Fibroblast of the aortic adventitia (primary cell): Measurements from ENCODE around the gene BPGM. TPM values are rescaled to one million over a fixed set of nuclear protein-coding genes. Genes with fewer than 3 reads are reported as not detected.

ENCODE experiments used
- DNase-seq: peaks from one replicate; pipeline ENCODE4 v3.0.0-alpha.2; 2010; ENCODE audit warnings: low read depth
- H3K4me3 ChIP-seq: 2 replicates; pipeline ENCODE4 v1.5.1; 2011; ENCODE audit warnings: low read depth, mild to moderate bottlenecking, control low read depth, low read length, moderate library complexity
- CTCF ChIP-seq: IDR thresholded peaks from 2 replicates; pipeline ENCODE4 v1.5.1; 2011; ENCODE audit warnings: mild to moderate bottlenecking, low read length, control low read depth, inconsistent platforms; ENCODE audit not compliant: insufficient read depth
- total RNA-seq: library from RNA; depleted of rRNA; stranded (reverse); fragments of >200 nt; gene quantifications from 2 replicates; pipeline ENCODE4 v1.2.3, GENCODE V29; 2012; ENCODE audit warnings: low replicate concordance

Gene BPGM
- total RNA-seq, 1 donor, result 52.4 TPM

DNA sequence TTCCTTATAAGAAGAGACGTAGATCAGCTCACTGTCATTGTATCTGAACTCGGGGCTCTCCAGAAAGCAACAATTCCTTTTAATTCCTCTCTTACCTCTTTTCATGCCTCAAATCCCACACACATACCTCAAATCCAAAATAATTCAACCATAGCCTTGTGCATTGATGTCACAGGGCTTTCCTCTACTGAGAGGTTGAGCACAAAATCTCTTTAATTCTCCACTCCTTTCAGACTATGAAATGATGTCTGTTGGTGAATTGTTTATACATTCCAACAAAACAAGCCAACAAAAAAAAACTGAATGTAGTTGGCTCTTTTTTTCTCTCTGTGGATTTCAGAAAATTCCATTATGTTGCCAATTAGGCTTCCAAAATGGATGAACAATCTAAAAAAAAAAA lies 53.2 kb downstream of the BPGM start:
- no peak for TF ChIP-seq CTCF
- peak; percentile 49 for DNase-seq
- no peak overlapping the region for H3K4me3 ChIP-seq

DNA sequence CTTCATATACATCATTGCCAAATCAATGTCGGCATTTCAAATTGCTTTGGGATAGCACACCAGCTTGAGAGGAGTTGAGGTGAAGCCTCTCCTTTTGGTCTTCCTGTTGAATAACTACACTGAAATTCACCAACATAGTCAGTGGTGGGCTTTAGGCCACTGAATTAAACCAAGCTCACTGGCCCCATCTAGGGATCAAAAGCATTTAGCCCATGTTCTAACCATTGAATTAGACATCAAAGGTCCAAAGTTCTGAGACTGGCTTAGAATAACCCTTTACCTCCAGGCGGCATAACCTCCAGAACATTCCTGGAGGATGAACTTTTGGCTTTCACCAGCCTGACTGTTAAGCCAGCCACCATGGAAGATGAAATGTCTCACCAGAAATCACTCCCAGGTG lies 54.6 kb downstream of the BPGM start:
- no peak overlapping the region for H3K4me3 ChIP-seq
- peak; percentile 50 for TF ChIP-seq CTCF
- DNase-seq, result peak; percentile 61

DNA sequence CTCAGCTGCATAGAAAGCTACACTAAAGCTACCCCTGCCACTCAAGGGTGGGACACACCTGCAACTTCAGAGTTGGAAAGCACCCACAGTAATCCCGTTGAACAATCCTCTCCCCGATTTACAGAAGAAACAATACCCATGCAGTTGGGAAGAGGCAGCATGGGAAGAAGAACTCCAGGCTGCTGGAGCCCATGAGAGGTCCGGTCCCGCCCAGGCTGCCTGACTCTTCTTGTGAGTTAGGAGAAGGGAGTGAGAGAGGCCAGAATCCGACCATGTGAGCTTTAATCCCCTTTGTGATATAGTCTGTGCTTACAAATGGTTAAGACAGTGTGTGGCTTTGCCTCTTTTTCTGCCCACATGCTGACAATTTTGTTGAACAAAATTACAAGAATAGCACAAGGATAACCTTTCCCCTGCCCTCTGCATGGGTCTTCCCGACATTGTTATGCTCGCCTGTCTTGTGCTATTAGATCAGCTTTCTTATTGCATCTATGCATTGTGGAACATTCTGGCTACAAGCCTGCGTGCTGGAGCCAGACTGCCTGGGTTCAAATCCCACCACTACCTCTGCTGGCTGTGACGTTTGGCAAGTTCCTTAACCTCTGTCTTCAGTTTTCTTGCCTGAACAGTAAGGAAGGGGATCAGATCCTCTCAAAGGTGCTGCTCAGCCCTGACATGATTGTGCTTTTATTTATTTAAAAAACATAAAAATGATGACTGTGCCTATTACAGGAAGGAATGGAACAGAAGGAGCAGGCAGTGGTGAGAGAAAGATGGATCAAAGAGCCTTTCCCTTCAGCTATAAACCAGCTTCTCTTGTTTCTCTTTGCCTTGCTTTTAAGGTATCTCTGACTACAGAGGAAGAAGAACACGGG lies 56.0 kb downstream of the BPGM start:
- no peak overlapping the region for H3K4me3 ChIP-seq
- no peak for TF ChIP-seq CTCF
- no peak for DNase-seq

- DNase-seq, result no peak
- H3K4me3 ChIP-seq, result no peak overlapping the region
- no peak for TF ChIP-seq CTCF
Observed at GRCh38 chr7:134703241-134703594, 56.6 kb downstream of the BPGM start.

DNA sequence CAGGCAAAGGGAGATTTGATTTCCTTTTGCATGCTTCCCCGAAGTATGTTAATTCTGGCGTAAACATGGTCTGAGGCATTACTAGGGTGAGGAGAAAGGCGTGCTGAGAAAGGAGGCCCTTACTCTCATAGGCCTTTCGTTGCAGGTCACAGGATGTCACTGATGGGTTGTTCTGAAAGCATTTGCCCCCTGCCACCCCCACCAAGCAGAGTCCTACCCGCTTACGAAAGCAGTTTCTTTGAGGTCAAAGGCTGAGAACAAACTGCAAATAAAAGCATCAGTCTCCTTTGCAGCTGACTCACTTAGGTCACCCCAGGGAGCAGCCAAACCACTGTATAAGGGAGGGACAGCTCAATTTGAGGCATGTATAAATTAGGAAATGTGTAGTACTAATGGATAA lies 57.1 kb downstream of the BPGM start:
- H3K4me3 ChIP-seq, result no peak overlapping the region
- TF ChIP-seq CTCF, result no peak
- DNase-seq, result no peak

- DNase-seq, result no peak
- H3K4me3 ChIP-seq, result no peak overlapping the region
- TF ChIP-seq CTCF, result no peak
Observed at GRCh38 chr7:134704827-134705226, 58.2 kb downstream of the BPGM start.

DNA sequence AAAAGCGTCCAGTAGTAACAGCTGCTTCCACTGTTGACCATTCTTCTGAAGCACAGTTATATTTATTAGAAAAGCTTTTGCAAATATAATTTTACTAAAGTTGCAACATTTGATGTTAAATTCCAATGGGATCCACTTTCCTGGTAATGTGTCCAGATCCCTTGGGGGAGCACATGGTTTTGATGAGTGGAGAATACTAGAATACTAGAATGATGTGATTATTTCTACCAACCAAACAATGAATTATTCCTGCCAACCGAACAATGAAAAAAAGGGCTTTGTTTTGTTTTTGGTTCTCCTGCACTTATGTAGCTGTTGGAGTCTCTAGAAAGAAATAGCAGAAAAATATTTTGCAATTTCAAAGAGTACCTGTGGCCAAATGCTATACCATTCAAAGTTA lies 59.1 kb downstream of the BPGM start:
- DNase-seq, result no peak
- TF ChIP-seq CTCF, result no peak
- H3K4me3 ChIP-seq, result no peak overlapping the region
